Duodenal mucosa (tissue), 2 donors: Measurements from ENCODE around the gene YIF1B.
"Not testable (repeated sequence)": the region's sequence is repeated elsewhere in the genome, so short reads cannot be mapped to it uniquely, and the experiment has no call there.

Experiments used
- H3K27ac ChIP-seq: one replicate; pipeline ENCODE4 v1.7.0; 2013; ENCODE audit warnings: low read depth, low read length
- H3K27me3 ChIP-seq, 2 donors: one replicate each; pipeline ENCODE4 v1.7.0; 2013; ENCODE audit warnings: low read length in 2 of 2, control low read depth in 1 of 2; ENCODE audit not compliant: insufficient read depth in 2 of 2, control insufficient read depth in 1 of 2
- H3K36me3 ChIP-seq, 2 donors: one replicate each; pipeline ENCODE4 v1.7.0; 2013; ENCODE audit warnings: low read length in 2 of 2, control low read depth in 1 of 2; ENCODE audit not compliant: insufficient read depth in 2 of 2, control insufficient read depth in 1 of 2
- H3K4me1 ChIP-seq, 2 donors: one replicate each; pipeline ENCODE4 v1.7.0; 2013; ENCODE audit warnings: low read length in 2 of 2, control low read depth in 1 of 2; ENCODE audit not compliant: insufficient read depth in 2 of 2, control insufficient read depth in 1 of 2
- H3K4me3 ChIP-seq, 2 donors: one replicate each; pipeline ENCODE4 v1.7.0; 2013; ENCODE audit warnings: low read length in 2 of 2, low read depth in 1 of 2
- H3K9ac ChIP-seq, 2 donors: one replicate each; pipeline ENCODE4 v1.7.0; 2013; ENCODE audit warnings: low read length in 2 of 2, low read depth in 1 of 2
- H3K9me3 ChIP-seq, 2 donors: one replicate each; pipeline ENCODE4 v1.7.0; 2013; ENCODE audit warnings: low read length in 2 of 2, control low read depth in 1 of 2; ENCODE audit not compliant: control insufficient read depth in 1 of 2

Gene YIF1B

DNA sequence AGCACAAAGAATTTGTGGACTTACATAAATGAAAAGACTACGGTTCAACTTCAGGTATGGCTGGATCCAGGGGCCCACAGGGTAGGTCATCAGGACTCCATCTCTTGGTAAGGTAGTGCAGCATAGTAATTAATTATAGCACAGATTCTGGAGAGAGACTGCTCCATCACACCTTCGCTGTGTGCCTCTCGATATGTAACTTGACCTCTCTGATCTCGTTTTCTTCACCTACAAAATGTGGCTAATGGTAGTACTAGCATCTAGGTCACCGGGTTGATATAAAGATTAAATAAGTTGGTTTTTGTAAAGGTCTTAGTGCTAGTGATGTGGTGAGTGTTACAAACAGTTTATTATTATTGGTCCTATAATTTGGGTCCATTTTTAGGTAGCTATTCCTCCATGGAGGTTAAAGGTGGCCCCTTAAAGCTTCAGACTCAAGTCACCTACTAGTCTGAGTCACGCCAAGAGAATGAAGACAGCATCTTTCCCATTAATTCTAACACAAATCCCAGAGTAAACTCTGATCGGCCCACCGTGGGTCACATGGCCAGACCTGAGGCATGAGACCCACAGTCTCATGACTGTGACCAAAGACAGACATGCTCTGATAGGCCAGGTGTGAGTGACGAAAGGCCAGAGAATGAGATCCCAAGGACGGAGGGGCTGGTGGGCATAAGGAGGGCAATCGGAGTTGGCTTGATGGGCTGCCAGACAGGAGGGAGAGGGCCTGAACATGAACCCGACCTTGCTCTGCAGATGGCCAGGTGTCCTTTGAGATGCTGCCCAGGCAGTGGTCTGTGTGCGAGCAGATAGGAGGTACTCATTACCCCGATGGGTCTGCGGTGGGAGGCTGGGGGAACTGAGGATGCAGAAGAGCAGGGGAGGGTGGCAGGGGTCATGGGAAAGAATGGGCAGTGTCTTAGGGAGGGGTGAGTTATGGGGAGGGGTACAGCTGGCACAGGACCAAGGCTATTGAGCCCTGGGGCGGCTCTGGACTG is 40.3 kb upstream of the YIF1B start:
- H3K9me3 ChIP-seq: no peaks in the 10 kb centered on the region
- H3K9ac ChIP-seq: no peak overlapping the region
- H3K36me3 ChIP-seq: no peaks in the 10 kb centered on the region
- H3K27me3 ChIP-seq: peaks cover 34 to 36% of the 10 kb centered on the region in 2 donors
- H3K27ac ChIP-seq: no peak overlapping the region
- H3K4me3 ChIP-seq: no peak overlapping the region
- H3K4me1 ChIP-seq: peaks cover 0 to under 1% of the 10 kb centered on the region in 2 donors

DNA sequence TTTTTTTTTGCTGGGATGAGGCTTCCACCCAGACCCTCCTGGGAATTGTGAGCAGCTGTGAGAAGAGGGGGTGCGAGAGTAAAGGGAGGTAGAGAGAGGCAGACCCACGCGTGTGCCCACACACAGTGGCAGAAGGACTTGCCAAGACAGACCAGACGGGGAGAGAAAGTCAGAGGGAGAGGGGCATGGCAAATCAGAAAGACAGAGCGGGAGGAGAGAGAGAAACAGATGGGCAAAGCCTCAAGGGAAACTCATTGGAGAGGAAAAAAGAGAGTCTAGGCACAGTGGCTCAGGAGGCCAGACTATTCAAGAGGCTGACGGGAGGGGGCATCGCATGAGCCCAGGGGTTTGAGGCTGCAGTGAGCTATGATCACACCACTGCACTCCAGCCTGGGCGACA is 36.9 kb upstream of the YIF1B start:
- Histone ChIP-seq H3K4me1 (no peaks in the 10 kb centered on the region), H3K4me3 (no peak overlapping the region), H3K27me3 (peaks cover 12 to 16% of the 10 kb centered on the region in 2 donors), H3K27ac (no peak overlapping the region), H3K36me3 (no peaks in the 10 kb centered on the region), H3K9ac (no peak overlapping the region), H3K9me3 (no peaks in the 10 kb centered on the region)

DNA sequence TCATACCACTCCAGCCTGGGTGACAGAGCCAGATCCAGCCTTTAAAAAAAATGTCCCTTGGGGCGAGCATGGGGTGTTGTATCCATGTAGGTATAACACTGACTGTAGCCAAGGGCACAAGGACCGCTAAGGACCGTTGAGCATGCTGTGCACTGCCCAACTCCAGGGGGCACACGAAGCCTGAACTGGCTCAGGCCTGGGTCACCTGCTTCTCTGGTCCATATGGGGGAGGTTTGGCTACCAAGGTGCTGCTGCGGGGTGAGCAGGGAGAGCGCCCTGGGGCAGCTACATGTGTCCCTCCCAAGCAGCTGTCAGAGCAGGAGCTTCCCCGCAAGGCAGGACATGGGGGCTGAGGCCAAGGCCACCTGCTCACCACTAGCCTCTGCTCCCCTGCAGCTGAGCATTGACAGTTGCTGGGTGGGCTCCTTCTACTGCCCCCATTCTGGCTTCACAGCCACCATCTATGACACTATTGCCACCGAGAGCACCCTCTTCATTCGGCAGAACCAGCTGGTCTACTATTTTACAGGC is 36.2 kb upstream of the YIF1B start:
- Histone ChIP-seq H3K9me3 (no peaks in the 10 kb centered on the region), H3K4me3 (no peak overlapping the region), H3K4me1 (no peaks in the 10 kb centered on the region), H3K9ac (no peak overlapping the region), H3K27ac (no peak overlapping the region), H3K27me3 (peaks cover 12 to 15% of the 10 kb centered on the region in 2 donors), H3K36me3 (no peaks in the 10 kb centered on the region)

- H3K36me3 ChIP-seq: peaks cover 0 to 5% of the 10 kb centered on the region in 2 donors
- H3K4me3 ChIP-seq: no peak overlapping the region
- no peak overlapping the region for H3K27ac ChIP-seq
- peaks cover 5 to 6% of the 10 kb centered on the region in 2 donors for H3K27me3 ChIP-seq
- no peaks in the 10 kb centered on the region for H3K4me1 ChIP-seq
- no peaks in the 10 kb centered on the region for H3K9me3 ChIP-seq
- H3K9ac ChIP-seq: no peak overlapping the region
Observed at GRCh38 chr19:38350883-38351282, 35.1 kb upstream of the YIF1B start.

GRCh38 chr19:38346837-38347236 is 31.1 kb upstream of the YIF1B start:
- peaks cover 0 to 20% of the 10 kb centered on the region in 2 donors for H3K36me3 ChIP-seq
- no peak overlapping the region for H3K27ac ChIP-seq
- H3K9ac ChIP-seq: no peak overlapping the region
- no peak overlapping the region for H3K4me3 ChIP-seq
- no peaks in the 10 kb centered on the region for H3K27me3 ChIP-seq
- no peaks in the 10 kb centered on the region for H3K4me1 ChIP-seq
- H3K9me3 ChIP-seq: no peaks in the 10 kb centered on the region

GRCh38 chr19:38340927-38341326 is 25.2 kb upstream of the YIF1B start:
- Histone ChIP-seq H3K27me3 (no peaks in the 10 kb centered on the region), H3K27ac (no peak overlapping the region), H3K36me3 (peaks cover 0 to 19% of the 10 kb centered on the region in 2 donors), H3K4me1 (peaks cover 4 to 11% of the 10 kb centered on the region in 2 donors), H3K9ac (no peak overlapping the region), H3K9me3 (no peaks in the 10 kb centered on the region), H3K4me3 (no peak overlapping the region)

GRCh38 chr19:38339011-38339410 is 23.3 kb upstream of the YIF1B start:
- not testable (repeated sequence) for H3K9me3 ChIP-seq, H3K4me3 ChIP-seq

DNA sequence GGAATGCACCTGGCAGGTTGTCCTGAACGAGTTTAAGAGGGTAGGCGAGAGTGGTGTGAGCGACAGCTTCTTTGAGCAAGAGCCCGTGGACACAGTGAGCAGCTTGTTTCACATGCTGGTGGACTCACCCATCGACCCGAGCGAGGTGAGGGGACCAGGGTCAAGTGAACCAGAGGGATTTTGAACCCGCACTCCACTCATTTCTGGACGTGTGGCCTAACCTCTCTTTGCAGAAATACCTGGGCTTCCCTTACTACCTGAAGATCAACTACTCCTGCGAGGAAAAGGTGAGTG is 21.6 kb upstream of the YIF1B start:
- Histone ChIP-seq H3K4me1 (peaks cover 4 to 11% of the 10 kb centered on the region in 2 donors), H3K9me3 (no peaks in the 10 kb centered on the region), H3K27ac (no peak overlapping the region), H3K27me3 (no peaks in the 10 kb centered on the region), H3K9ac (peak overlapping the region; percentile 44 to 58), H3K36me3 (peaks cover 0 to 5% of the 10 kb centered on the region in 2 donors), H3K4me3 (peak overlapping the region; percentile 93 to 98)

More at GRCh38 chr19:38339011-38339410, 23.3 kb upstream of the YIF1B start:
- H3K27me3 ChIP-seq, H3K27ac ChIP-seq, H3K9ac ChIP-seq: not testable (repeated sequence)
- peaks cover 4 to 11% of the 10 kb centered on the region in 2 donors for H3K4me1 ChIP-seq
- H3K36me3 ChIP-seq: peaks cover 0 to 11% of the 10 kb centered on the region in 2 donors

GRCh38 chr19:38336638-38337359 is 21.1 kb upstream of the YIF1B start:
- peaks cover 0 to 5% of the 10 kb centered on the region in 2 donors for H3K36me3 ChIP-seq
- peaks cover 4 to 11% of the 10 kb centered on the region in 2 donors for H3K4me1 ChIP-seq
- peak overlapping the region; percentile 93 to 98 for H3K4me3 ChIP-seq
- no peaks in the 10 kb centered on the region for H3K27me3 ChIP-seq
- H3K27ac ChIP-seq: peak overlapping the region; percentile 99
- no peaks in the 10 kb centered on the region for H3K9me3 ChIP-seq
- H3K9ac ChIP-seq: peak overlapping the region; percentile 92
